ENCODE measurements around the gene TTC31.
A peak's percentile ranks its signal among the peaks of the same experiment; 100 is the strongest.

The TTC31 gene

DNA sequence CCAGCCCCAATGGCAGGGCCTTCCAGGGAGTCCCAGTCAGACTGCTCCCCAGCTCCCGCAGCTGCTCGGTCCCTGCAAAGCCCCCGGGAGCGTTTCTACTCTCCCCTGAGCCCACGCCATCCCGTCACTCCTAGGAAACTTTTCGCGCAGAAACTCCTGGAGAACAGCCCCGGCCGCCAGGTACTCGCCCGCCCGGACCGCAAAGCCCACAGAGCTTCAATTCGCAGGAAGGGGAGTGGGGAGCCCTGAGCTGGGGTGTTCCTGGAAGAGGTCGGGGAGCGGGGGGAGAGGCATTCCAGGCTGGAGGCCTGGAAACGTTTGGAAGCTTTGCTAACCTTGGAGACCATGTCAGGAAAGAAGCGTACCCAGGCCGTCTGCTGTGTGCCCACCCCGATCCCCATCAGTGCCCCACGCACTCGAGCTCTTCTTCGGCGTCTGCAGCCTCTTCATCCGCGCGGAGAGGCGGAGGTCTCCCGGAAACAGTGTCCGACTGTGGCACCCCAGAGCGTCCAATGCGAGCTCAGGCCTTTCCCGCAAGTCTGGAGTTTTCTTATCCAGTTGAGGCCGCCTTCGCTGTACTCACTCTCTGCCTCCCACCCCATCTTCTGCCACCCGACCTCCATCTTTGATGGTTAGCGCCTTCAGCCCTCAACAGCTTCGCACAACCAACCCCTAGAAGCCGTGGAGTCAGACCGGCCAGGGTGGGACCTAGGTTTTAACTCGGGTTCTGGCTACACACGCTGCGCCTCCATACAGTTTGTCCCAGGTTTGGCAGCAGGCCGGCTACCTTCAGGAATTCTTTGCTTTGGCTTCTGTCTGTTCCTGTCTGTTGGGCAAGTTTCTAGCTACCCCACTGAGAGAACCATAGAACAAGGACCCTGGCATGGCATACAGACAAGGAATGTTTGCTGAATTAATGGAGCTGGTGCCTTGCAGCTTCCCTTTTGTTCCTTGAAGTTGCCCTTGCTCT, 20.9 kb downstream of the TTC31 start:
- no peaks in the 10 kb centered on the region for H3K9me2 ChIP-seq (replicated peaks; ENCODE audit: insufficient read depth, low read length)
- no peaks in the 10 kb centered on the region for H3K9me3 ChIP-seq (ENCODE audit: insufficient read depth, low read length)
- peak overlapping the region; percentile 42 for H3K9ac ChIP-seq (ENCODE audit: low read length)
- no peaks in the 10 kb centered on the region for H4K20me1 ChIP-seq (ENCODE audit: low read depth, low read length)
- H3K4me2 ChIP-seq (ENCODE audit: low read depth, low read length, poor library complexity, severe bottlenecking), result peak overlapping the region; percentile 47
- H3K79me2 ChIP-seq (ENCODE audit: insufficient read depth, low read length), result 0 out of 2 replicates have a peak, but pooled peaks cover 3% of the 10 kb centered on the region
- H3K27ac ChIP-seq (ENCODE audit: low read depth, low read length), result no peak overlapping the region
- no peaks in the 10 kb centered on the region for H3K36me3 ChIP-seq (ENCODE audit: low read length)
- H3K27me3 ChIP-seq (ENCODE audit: low read length), result no peaks in the 10 kb centered on the region
- no peak overlapping the region for H3K4me3 ChIP-seq (ENCODE audit: insufficient read depth, low read length, poor library complexity, severe bottlenecking)
- H2AFZ ChIP-seq (ENCODE audit: low read depth, low read length, severe bottlenecking), result no peak overlapping the region
- TF ChIP-seq EZH2phosphoT487 (conservative IDR thresholded peaks at IDR 0.05; ENCODE audit: low read length), result no peak
- TF ChIP-seq, protein P1, sequence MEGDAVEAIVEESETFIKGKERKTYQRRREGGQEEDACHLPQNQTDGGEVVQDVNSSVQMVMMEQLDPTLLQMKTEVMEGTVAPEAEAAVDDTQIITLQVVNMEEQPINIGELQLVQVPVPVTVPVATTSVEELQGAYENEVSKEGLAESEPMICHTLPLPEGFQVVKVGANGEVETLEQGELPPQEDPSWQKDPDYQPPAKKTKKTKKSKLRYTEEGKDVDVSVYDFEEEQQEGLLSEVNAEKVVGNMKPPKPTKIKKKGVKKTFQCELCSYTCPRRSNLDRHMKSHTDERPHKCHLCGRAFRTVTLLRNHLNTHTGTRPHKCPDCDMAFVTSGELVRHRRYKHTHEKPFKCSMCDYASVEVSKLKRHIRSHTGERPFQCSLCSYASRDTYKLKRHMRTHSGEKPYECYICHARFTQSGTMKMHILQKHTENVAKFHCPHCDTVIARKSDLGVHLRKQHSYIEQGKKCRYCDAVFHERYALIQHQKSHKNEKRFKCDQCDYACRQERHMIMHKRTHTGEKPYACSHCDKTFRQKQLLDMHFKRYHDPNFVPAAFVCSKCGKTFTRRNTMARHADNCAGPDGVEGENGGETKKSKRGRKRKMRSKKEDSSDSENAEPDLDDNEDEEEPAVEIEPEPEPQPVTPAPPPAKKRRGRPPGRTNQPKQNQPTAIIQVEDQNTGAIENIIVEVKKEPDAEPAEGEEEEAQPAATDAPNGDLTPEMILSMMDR (IDR thresholded peaks at IDR 0.05; ENCODE audit: insufficient read depth, low read length, poor library complexity, severe bottlenecking), result no peak
- no peaks in the 10 kb centered on the region for H3F3A ChIP-seq (ENCODE audit: insufficient read depth)

DNA sequence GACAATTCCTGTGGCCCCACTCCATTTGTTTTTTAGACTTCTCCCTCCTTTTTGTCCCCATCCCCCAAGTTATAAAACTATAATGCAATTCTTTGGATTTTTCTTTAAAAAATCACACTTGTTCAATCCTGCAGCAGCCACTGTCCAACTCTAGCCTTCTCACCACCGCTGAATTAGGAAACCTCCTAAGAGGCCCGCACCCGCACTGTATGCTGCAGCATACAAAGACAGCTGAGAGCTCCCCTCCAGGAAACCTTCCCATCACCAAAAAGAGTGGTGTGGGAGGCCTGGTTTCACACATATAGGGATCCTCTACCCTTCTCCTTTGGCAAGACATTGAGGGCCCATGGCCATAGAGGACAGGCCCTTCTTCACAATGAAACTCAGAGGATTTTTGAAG, 21.7 kb downstream of the TTC31 start:
- Histone ChIP-seq H3K4me3 (ENCODE audit: insufficient read depth, low read length, poor library complexity, severe bottlenecking) (no peak overlapping the region), H3F3A (ENCODE audit: insufficient read depth) (peaks cover 4% of the 10 kb centered on the region; the same call in 1 of the 2 replicates), H4K20me1 (ENCODE audit: low read depth, low read length) (no peaks in the 10 kb centered on the region), H3K9ac (ENCODE audit: low read length) (no peak overlapping the region), H2AFZ (ENCODE audit: low read depth, low read length, severe bottlenecking) (no peak overlapping the region), H3K27ac (ENCODE audit: low read depth, low read length) (no peak overlapping the region), H3K9me2 (replicated peaks; ENCODE audit: insufficient read depth, low read length) (no peaks in the 10 kb centered on the region), H3K27me3 (ENCODE audit: low read length) (no peaks in the 10 kb centered on the region), H3K9me3 (ENCODE audit: insufficient read depth, low read length) (no peaks in the 10 kb centered on the region), H3K79me2 (ENCODE audit: insufficient read depth, low read length) (0 out of 2 replicates have a peak, but pooled peaks cover 3% of the 10 kb centered on the region), H3K4me2 (ENCODE audit: low read depth, low read length, poor library complexity, severe bottlenecking) (no peak overlapping the region), H3K36me3 (ENCODE audit: low read length) (no peaks in the 10 kb centered on the region)
- no peak for TF ChIP-seq EZH2phosphoT487 (conservative IDR thresholded peaks at IDR 0.05; ENCODE audit: low read length)
- TF ChIP-seq, protein P1 (IDR thresholded peaks at IDR 0.05; ENCODE audit: insufficient read depth, low read length, poor library complexity, severe bottlenecking), result no peak

DNA sequence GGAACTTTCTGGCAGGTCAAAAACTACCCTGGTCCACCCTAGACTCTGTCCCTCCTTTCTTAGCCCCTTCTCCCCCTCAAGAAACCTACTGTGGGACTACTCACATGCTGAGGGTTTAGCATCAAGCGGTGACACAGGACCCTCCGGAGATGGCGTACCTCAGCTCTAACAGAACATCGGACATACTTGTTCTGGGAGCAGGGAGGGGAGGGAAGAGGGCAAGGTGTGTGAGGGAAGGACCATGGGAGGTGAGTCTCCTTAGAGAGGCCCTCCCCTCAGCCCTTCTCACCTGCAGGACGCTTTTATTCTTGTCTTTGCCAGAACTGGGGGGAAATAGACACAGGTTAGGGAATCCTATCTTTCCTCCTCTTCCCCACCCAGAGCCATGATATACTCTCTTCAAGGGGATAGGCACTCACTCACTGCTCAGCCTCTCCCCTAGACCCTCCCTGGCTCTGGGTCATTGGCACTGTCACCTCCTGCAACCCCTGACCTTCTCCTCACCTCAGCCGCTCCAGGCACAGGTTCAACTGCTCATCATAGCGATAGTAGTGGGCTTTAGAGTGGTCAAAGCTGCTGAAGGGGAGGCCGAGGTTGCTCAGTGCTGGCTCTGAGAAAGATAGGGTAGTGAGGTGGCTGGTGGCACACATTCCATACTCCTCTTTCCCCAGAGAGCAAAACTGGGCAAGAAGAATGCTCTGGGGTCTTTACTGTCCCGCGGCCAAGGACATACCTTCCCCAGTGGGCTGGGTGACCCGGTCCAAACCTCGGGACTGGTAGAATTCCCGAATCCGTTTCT, 22.8 kb downstream of the TTC31 start:
- Histone ChIP-seq H3K9ac (ENCODE audit: low read length) (no peak overlapping the region), H3K79me2 (ENCODE audit: insufficient read depth, low read length) (0 out of 2 replicates have a peak, but pooled peaks cover 3% of the 10 kb centered on the region), H3K36me3 (ENCODE audit: low read length) (no peaks in the 10 kb centered on the region)

More for the DNA sequence above, 22.8 kb downstream of the TTC31 start:
- no peaks in the 10 kb centered on the region for H3K9me2 ChIP-seq (replicated peaks; ENCODE audit: insufficient read depth, low read length)
- H3K4me3 ChIP-seq (ENCODE audit: insufficient read depth, low read length, poor library complexity, severe bottlenecking), result no peak overlapping the region
- no peaks in the 10 kb centered on the region for H3K9me3 ChIP-seq (ENCODE audit: insufficient read depth, low read length)
- H3K27me3 ChIP-seq (ENCODE audit: low read length), result no peaks in the 10 kb centered on the region
- H3F3A ChIP-seq (ENCODE audit: insufficient read depth), result peaks cover 4% of the 10 kb centered on the region; the same call in 1 of the 2 replicates
- TF ChIP-seq EZH2phosphoT487 (conservative IDR thresholded peaks at IDR 0.05; ENCODE audit: low read length), result no peak
- TF ChIP-seq, protein P1 (IDR thresholded peaks at IDR 0.05; ENCODE audit: insufficient read depth, low read length, poor library complexity, severe bottlenecking), result no peak
- no peak overlapping the region for H3K27ac ChIP-seq (ENCODE audit: low read depth, low read length)
- H4K20me1 ChIP-seq (ENCODE audit: low read depth, low read length), result no peaks in the 10 kb centered on the region
- H2AFZ ChIP-seq (ENCODE audit: low read depth, low read length, severe bottlenecking), result no peak overlapping the region
- H3K4me2 ChIP-seq (ENCODE audit: low read depth, low read length, poor library complexity, severe bottlenecking), result no peak overlapping the region

Data from SU-DHL-6 (cell line).